Trophoblast cell (in vitro differentiated cells and primary cell): ENCODE results near the gene HTR2C.
"Not testable (repeated sequence)": the region's sequence is repeated elsewhere in the genome, so short reads cannot be mapped to it uniquely, and the experiment has no call there.

Experiments used
- DNase-seq, 2 donors: peaks; one replicate each; pipeline ENCODE4 v3.0.0-alpha.2; 2016
- H2AFZ ChIP-seq: 2 replicates; pipeline ENCODE4 v1.6.1; 2013; ENCODE audit warnings: low read length, moderate library complexity, mild to moderate bottlenecking; ENCODE audit not compliant: insufficient read depth, poor library complexity
- H2AK5ac ChIP-seq: 2 replicates; pipeline ENCODE4 v1.6.1; 2013; ENCODE audit warnings: mild to moderate bottlenecking, low read length
- H2BK120ac ChIP-seq: 2 replicates; pipeline ENCODE4 v1.6.1; 2013; ENCODE audit warnings: low read length, mild to moderate bottlenecking, moderate library complexity; ENCODE audit not compliant: insufficient read depth, poor library complexity
- H2BK12ac ChIP-seq: 2 replicates; pipeline ENCODE4 v1.6.1; 2013; ENCODE audit warnings: mild to moderate bottlenecking, low read length, moderate library complexity
- H2BK5ac ChIP-seq: 2 replicates; pipeline ENCODE4 v1.6.1; 2013; ENCODE audit warnings: low read length, low read depth, moderate library complexity, mild to moderate bottlenecking; ENCODE audit not compliant: poor library complexity
- H3K14ac ChIP-seq: 2 replicates; pipeline ENCODE4 v1.6.1; 2013; ENCODE audit warnings: mild to moderate bottlenecking, low read length
- H3K18ac ChIP-seq: 2 replicates; pipeline ENCODE4 v1.6.1; 2013; ENCODE audit warnings: mild to moderate bottlenecking, low read length
- H3K23ac ChIP-seq: 2 replicates; pipeline ENCODE4 v1.6.1; 2013; ENCODE audit warnings: low read length
- H3K27ac ChIP-seq: 2 replicates; pipeline ENCODE4 v1.5.1; 2013; ENCODE audit warnings: low read depth, mild to moderate bottlenecking, inconsistent platforms, low read length, moderate library complexity
- H3K27me3 ChIP-seq: 2 replicates; pipeline ENCODE4 v1.6.1; 2013; ENCODE audit warnings: inconsistent platforms, mild to moderate bottlenecking, low read length, moderate library complexity; ENCODE audit not compliant: insufficient read depth
- H3K36me3 ChIP-seq, 2 experiments: 1 replicate in 1 of 2; 2 replicates in 1 of 2; pipeline ENCODE4 v1.6.1; 2013; ENCODE audit warnings: low read length in 2 of 2, mild to moderate bottlenecking in 2 of 2, moderate library complexity in 1 of 2; ENCODE audit not compliant: insufficient read depth in 2 of 2, control insufficient read depth in 1 of 2
- H3K4ac ChIP-seq: 2 replicates; pipeline ENCODE4 v1.6.1; 2013; ENCODE audit warnings: low read depth, mild to moderate bottlenecking, low read length, moderate library complexity
- H3K4me1 ChIP-seq, 2 experiments: 1 replicate in 1 of 2; 2 replicates in 1 of 2; pipeline ENCODE4 v1.6.1; 2013; ENCODE audit warnings: low read length in 2 of 2, mild to moderate bottlenecking in 2 of 2, moderate library complexity in 1 of 2; ENCODE audit not compliant: insufficient read depth in 2 of 2, control insufficient read depth in 1 of 2
- H3K4me2 ChIP-seq: 2 replicates; pipeline ENCODE4 v1.6.1; 2013; ENCODE audit warnings: inconsistent platforms, mild to moderate bottlenecking, low read length, moderate library complexity
- H3K4me3 ChIP-seq: 2 replicates; pipeline ENCODE4 v1.5.1; 2013; ENCODE audit warnings: mild to moderate bottlenecking, low read depth, low read length, inconsistent platforms
- H3K79me1 ChIP-seq: one replicate; pipeline ENCODE4 v1.6.1; 2013; ENCODE audit warnings: low read length
- H3K79me2 ChIP-seq: 2 replicates; pipeline ENCODE4 v1.6.1; 2013; ENCODE audit warnings: low read length, mild to moderate bottlenecking; ENCODE audit not compliant: control insufficient read depth, insufficient read depth, poor library complexity
- H3K9ac ChIP-seq: 2 replicates; pipeline ENCODE4 v1.6.1; 2013; ENCODE audit warnings: mild to moderate bottlenecking, low read length
- H3K9me3 ChIP-seq: 2 replicates; pipeline ENCODE4 v1.6.1; 2013; ENCODE audit warnings: low read depth, mild to moderate bottlenecking, control low read depth, inconsistent platforms, low read length; ENCODE audit not compliant: insufficient read depth
- H4K12ac ChIP-seq: 2 replicates; pipeline ENCODE4 v1.6.1; 2013; ENCODE audit warnings: low read depth, mild to moderate bottlenecking, low read length, moderate library complexity
- H4K8ac ChIP-seq: 2 replicates; pipeline ENCODE4 v1.6.1; 2013; ENCODE audit warnings: low read depth, mild to moderate bottlenecking, low read length, moderate library complexity
- H4K91ac ChIP-seq: one replicate; pipeline ENCODE4 v1.6.1; 2013; ENCODE audit warnings: low read depth, mild to moderate bottlenecking, low read length, moderate library complexity
- WGBS: extraction: QIAGEN DNeasy Blood & Tissue Kit; methylation state at CpG from one replicate; pipeline ENCODE4 v1.1.7; 2013; ENCODE audit warnings: missing lambda C conversion rate; ENCODE audit not compliant: insufficient read length, insufficient coverage; ENCODE audit errors: extremely low coverage; 5-methylcytosine and 5-hydroxymethylcytosine counted together

The HTR2C gene

DNA sequence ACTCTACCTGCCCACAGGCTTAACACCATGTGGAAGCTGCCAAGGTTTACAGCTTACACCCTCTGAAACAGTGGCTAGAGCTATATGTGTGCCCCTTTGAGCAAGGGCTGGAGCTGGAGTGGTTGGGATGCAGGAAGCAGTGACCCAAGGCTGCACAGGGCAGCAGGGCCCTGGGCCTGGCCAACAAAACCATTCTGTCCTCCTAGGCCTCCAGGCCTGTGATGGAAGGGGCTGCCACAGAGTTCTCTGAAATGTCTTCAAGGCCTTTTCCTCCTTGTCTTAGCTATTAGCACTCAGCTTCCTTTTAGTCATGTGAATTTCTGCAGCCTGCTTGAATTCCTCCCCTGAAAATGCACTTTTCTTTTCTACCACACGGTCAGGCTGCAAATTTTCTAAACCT, 348.7 kb downstream of the HTR2C start:
- no peak overlapping the region for H3K14ac ChIP-seq
- H2AFZ ChIP-seq: no peak overlapping the region
- no CpG with 5 or more reads among the region's 1 CpG for WGBS

DNA sequence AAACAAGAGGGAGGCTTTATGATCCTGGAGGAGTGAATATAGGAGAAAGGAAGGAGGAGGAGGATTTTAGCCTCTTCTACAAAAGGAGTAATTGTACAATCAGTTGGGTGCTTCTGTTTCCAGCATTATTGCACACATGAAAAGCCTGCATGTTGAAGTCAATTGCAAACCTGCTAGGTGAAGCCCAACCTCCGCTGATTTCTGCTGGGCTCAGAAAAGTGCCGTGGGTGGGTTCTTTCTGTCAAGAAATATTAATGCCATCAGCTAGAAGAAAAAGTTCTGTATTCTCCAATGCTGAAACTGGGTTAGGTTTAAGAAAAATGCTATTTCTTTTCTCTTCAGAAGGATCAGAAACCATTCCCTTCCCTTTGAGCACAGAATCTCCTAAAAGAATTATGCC, 349.4 kb downstream of the HTR2C start:
- not testable (repeated sequence) for H4K8ac ChIP-seq, H4K12ac ChIP-seq, H2BK12ac ChIP-seq, H3K18ac ChIP-seq, H2BK120ac ChIP-seq, H3K27me3 ChIP-seq, H3K4me3 ChIP-seq, H3K79me2 ChIP-seq, H3K14ac ChIP-seq, H2AFZ ChIP-seq, H3K4me1 ChIP-seq, H3K36me3 ChIP-seq, H3K27ac ChIP-seq, H2AK5ac ChIP-seq, H2BK5ac ChIP-seq, H4K91ac ChIP-seq, H3K9ac ChIP-seq, H3K23ac ChIP-seq, H3K9me3 ChIP-seq, H3K79me1 ChIP-seq, DNase-seq, H3K4me2 ChIP-seq, H3K4ac ChIP-seq
- no CpG with 5 or more reads among the region's 2 CpGs for whole genome bisulfite sequencing

More for the DNA sequence above, 348.7 kb downstream of the HTR2C start:
- H2BK120ac ChIP-seq: no peak overlapping the region
- no peak overlapping the region for H3K9ac ChIP-seq
- no peak overlapping the region for H4K91ac ChIP-seq
- no peak for DNase-seq
- no peak overlapping the region for H3K23ac ChIP-seq
- H3K18ac ChIP-seq: no peak overlapping the region
- H3K4me3 ChIP-seq: no peak overlapping the region
- no peaks in the 10 kb centered on the region for H3K79me1 ChIP-seq
- no peak overlapping the region for H4K8ac ChIP-seq
- no peak overlapping the region for H2BK12ac ChIP-seq
- H3K79me2 ChIP-seq: no peaks in the 10 kb centered on the region
- no peak overlapping the region for H2BK5ac ChIP-seq
- no peak overlapping the region for H4K12ac ChIP-seq
- no peak overlapping the region for H3K27ac ChIP-seq
- H2AK5ac ChIP-seq: no peak overlapping the region
- H3K4me2 ChIP-seq: no peak overlapping the region
- no peaks in the 10 kb centered on the region for H3K27me3 ChIP-seq
- no peaks in the 10 kb centered on the region for H3K36me3 ChIP-seq
- peaks cover 6% of the 10 kb centered on the region for H3K9me3 ChIP-seq
- no peak overlapping the region for H3K4ac ChIP-seq
- H3K4me1 ChIP-seq: no peaks in the 10 kb centered on the region

DNA sequence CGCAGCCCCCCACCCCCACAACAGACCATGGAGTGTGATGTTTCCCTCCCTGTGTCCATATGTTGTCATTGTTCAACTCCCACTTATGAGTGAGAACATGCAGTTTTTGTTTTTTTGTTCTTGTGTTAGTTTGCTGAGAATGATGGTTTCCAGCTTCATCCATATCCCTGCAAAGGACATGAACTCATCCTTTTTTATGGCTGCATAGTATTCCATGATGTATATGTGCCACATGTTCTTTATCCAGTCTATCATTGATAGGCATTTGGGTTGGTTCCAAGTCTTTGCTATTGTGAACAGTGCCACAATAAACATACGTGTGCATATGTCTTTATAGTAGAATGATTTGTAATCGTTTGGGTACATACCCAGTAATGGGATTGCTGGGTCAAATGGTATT, 353.2 kb downstream of the HTR2C start:
- H4K12ac ChIP-seq, H3K4ac ChIP-seq, H3K14ac ChIP-seq, H3K9me3 ChIP-seq, H3K18ac ChIP-seq, H3K4me2 ChIP-seq, H3K9ac ChIP-seq, H2BK120ac ChIP-seq, H3K27me3 ChIP-seq, H3K79me2 ChIP-seq, H3K36me3 ChIP-seq, H4K8ac ChIP-seq, DNase-seq, H2BK12ac ChIP-seq, H3K4me3 ChIP-seq, H2AFZ ChIP-seq, H3K27ac ChIP-seq, H3K4me1 ChIP-seq, H3K79me1 ChIP-seq, H2AK5ac ChIP-seq, H2BK5ac ChIP-seq, H3K23ac ChIP-seq, H4K91ac ChIP-seq: not testable (repeated sequence)
- no CpG with 5 or more reads among the region's 3 CpGs for WGBS

DNA sequence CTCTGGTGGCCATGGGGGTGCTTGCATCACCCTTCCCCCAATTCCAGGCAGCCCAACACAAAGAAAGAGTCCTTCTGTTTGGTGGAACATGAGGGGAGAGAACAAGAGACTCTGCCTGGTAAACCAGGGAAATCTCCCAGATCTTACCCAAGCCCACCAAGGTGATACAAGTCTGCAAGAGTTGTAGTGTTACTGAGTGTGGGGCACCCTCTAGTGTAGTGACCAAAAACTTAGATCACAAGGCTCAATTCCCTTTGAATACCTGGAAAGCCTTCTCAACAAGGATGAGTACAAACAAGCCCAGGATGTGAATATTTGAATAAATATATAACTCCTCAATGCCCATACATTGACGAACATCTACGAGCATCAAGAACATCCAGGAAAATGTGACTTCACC, 368.8 kb downstream of the HTR2C start:
- no peak overlapping the region for H2BK120ac ChIP-seq
- WGBS: no CpG with 5 or more reads among the region's 2 CpGs
- no peak overlapping the region for H4K12ac ChIP-seq
- no peaks in the 10 kb centered on the region for H3K27me3 ChIP-seq
- H2AFZ ChIP-seq: no peak overlapping the region
- no peak overlapping the region for H3K4ac ChIP-seq
- no peaks in the 10 kb centered on the region for H3K9me3 ChIP-seq
- no peak overlapping the region for H3K4me2 ChIP-seq
- no peak for DNase-seq
- no peaks in the 10 kb centered on the region for H3K79me2 ChIP-seq
- no peak overlapping the region for H3K27ac ChIP-seq
- no peak overlapping the region for H4K91ac ChIP-seq
- H2BK5ac ChIP-seq: no peak overlapping the region
- no peaks in the 10 kb centered on the region for H3K36me3 ChIP-seq
- H4K8ac ChIP-seq: no peak overlapping the region
- no peaks in the 10 kb centered on the region for H3K4me1 ChIP-seq
- no peaks in the 10 kb centered on the region for H3K79me1 ChIP-seq
- no peak overlapping the region for H2AK5ac ChIP-seq
- no peak overlapping the region for H3K9ac ChIP-seq
- H3K18ac ChIP-seq: no peak overlapping the region
- H3K14ac ChIP-seq: no peak overlapping the region
- H3K4me3 ChIP-seq: no peak overlapping the region
- no peak overlapping the region for H3K23ac ChIP-seq
- H2BK12ac ChIP-seq: no peak overlapping the region
